GM18498 (cell line): ENCODE results near the gene GMPPA.

ENCODE experiments used
- ATAC-seq: cut with Tn5 transposase; IDR thresholded peaks from one replicate; pipeline ENCODE4 v1.9.1; 2021; ENCODE audit warnings: mild to moderate bottlenecking, moderate library complexity; ENCODE audit not compliant: unreplicated experiment

Gene GMPPA

DNA sequence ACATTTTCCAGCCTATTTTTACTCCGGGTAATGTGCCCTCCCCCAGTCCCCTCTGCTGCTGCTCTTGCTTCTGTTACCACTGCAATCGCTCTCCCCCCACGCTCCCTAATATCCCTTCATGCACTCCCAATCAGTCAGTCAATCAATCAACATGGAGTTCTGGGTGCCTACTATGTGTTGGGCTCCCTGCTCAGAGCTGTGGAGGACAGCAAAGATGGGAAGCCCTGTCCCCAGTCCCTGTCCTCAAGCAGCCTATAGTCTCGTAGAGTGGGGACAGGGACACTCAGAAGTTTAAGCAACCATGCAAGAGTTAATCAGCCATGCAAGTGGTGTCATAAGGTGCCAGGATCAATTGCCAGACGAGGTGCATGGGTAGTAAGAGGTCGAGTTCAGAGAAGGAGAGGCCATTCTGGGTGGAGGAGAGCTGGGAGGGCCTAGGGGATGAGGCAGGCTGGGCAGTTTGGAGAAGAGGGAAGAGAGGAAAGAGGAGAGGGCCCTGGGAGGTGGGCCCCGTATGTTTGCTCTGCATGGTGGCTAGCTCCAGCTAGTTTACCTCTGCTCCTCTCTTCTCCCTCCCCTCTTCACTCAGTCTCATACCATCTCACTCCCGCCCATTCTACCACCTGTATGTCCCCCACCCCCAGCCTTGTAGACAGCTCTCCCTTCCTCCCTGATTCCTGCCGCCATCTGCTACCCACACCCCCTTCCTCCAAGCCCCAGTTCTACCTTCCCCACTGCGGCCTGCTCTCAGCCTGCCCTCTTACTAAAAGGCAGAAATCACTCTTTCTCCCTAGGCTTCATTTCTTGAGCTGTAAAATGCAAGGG lies 19.5 kb downstream of the GMPPA start:
- no peak for ATAC-seq

DNA sequence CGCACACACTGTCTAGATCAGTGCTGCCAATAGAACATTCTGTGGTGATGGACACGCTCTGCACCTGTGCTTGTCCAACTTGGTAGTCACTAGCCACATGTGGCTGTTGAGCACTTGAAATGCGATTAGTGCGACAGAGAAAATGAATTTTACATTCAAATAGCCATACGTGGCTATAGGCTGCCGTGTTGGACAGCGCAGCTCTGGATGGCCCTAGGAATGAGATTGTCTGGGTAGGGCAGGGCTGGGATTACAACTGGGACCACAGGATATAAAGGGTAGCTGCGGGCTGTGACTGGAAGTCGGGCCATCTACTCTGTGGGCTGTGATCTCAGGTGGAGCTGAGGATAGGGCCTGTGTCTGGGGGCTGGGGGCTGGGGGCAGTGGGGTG lies 20.8 kb downstream of the GMPPA start:
- ATAC-seq = no peak

DNA sequence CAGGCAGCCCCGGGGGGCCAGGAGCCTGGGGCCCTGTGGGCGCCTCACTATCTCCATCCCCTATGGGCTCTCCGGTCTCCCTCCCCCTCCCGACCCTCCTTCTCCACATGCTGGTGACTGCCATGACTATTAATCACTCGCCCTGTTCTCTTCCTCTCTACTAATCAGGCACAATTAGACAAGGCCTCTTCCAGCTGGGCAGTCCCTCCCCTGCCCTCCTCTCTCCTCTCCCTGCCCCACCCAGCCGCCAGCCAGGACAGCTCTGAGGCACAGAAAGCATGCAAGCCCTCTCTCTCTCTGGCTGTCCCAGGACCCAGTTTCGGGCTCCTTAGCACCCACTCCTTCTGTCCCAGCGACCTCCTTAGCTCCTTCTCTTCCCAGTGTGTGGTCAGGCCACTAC lies 21.4 kb downstream of the GMPPA start:
- no peak for ATAC-seq

DNA sequence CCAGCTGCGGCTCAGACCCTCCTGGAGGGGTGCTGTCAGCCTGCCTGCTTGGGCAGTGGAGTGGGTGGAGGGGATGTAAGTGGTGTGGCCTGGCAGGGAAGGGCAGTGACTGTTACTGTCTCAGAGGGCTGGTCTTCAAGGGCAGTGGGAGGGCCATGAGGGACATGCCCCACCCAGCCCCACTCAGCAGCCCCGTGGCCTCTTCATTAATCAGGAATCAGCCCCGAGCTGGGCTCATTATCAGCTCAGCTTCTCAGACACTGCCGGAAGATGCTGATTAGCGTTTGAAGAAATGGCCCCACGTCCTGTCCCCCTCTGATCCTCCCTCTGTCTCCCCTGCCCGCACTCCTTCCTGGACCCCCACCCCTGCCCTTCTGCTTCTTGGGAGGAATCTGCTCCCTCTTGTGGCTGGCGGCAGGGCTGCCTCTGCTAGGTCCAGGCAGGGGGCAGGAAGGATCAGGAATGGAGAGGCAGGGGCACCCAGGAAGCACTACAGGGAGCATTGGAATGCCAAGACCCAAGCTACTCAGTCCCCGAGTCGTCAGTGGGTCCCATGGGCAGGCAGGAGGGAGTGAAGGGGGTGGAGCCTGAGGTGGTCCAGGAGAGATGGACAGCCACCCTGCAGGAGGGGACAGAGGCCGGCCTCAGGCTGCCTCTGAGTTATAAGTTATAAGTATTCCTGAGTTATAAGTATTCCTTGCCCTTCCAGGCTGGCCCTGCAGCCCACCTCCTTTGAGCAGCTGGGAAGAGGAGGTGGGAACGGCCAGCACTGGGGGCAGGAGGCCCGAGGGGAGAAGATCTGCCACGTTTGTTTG lies 22.6 kb downstream of the GMPPA start:
- ATAC-seq = no peak

DNA sequence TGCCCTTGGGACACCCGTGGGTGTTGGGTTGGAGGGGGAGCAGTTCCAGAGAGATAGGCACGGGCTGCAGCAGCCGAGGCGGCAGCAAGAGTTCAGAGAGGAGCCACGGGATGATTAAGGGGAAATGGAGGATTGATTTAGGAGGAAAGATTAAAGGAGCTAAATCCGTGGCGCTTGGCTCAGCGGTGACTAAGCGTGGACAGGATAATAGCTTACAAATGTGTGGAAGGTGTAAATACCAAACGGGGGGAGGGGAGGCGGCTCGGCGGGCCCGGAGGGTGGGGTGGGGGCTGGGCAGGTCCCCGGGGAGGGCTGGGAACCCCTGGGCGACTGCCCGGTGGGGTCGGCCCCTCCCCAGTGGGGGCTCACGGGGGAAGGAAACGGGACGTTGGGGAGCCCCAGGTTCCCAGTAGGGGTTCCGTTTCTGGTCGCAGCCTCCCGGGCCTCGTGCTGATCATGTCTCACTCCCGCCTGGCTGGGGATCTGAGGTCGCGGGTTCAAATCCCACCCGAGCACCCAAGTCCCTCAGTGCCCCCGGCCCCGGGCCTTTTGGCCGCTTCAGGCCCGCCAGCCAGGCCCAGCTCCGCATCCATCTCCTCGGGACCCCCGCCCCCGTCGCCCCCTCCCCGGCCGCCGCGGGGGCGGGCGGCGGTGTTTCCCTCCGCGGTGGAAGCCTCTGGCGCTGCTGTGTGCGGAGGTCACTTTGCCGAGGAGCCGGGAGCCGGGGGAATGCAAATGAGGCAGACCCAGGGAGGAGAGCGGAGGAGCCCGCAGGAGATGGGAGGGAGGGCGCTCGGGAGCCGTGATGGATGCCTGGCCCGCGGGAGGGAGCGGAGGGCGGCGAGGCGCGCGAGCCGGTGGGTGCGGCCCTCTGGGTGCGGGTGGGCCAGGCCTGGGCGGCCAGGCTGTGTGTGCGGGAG lies 23.7 kb downstream of the GMPPA start:
- no peak for ATAC-seq

DNA sequence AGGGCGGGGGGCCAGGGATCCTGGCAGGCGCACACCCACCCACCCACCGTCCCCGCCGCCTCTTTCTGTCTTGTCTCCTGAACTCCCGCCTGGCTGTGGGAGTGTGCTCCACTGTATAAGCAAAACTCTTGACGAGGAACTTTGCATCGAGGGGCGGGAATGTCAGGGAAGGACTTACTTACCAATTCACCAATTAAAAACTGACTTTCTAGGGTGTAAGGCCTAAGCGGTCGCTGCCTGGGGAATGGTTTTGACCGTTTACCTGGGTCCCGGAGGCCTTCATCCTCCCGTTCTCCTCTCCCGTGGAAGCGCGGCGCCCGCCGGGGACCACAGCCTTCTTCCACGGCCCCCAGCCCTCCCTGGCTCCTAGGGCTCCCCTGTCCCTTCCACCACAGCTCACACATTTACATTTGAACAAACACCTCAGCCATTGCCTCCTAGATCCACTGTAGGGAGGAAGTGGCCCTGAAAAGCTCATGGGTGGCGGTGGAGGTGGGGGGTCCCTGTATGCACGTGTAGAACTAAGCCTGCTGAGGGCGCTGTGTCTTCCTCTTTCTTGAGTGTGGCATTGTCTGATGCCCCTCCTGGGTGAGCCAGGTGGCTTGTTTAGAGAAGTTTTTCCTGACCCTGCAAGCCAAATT lies 24.5 kb downstream of the GMPPA start:
- ATAC-seq = no peak

DNA sequence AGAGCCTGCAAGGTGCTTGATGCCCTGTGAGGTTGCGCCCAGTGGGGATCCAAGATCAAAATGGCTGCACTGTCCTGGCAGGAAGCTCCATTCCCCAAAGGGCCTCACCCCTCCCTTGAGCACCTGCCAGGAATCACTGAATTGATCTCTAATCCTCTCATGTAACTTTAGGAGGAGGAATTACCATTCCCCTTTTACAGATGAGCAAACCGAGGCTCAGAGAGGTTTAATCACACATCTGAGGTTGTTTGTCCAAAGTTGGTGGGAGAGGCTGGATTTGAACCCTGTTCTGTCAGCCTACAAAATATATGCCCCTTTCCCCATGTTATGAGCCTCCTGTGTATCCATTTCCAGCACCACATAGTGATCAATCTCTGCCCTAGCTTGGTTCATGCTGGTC lies 26.1 kb downstream of the GMPPA start:
- no peak for ATAC-seq

DNA sequence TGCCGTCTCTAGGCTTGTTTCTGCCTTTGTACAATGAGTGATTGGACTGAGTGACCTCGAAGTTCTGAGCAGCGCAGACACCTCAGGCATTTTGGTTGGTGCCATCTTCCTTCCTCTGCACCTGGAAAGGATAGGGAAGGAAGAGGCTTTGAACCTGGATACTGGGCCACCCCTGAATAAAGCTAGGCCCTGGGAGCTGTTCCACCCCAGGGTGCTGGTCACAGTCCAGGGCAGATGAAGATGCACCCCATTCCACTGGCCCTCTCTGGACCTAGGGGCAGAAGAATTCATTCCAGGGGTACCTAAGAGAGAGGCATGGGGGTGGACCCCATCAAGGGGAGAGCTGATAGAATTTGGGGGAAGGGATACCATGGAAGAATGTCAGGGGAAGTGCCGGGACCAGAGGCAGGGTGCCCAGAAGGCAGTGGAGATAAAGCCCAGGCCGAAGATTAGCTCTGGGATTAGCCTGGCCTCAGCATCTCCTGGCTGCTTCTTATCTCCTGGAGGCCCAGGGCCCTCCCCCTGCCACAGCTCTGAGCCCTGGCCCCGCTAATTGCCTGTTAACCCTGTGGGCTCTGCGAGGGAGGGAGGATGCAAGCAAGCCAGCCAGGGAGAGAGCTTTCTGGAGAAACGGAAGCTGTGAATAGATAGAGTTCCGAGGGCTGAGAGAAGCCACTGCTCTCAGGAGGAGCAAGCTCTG lies 27.0 kb downstream of the GMPPA start:
- ATAC-seq = no peak

DNA sequence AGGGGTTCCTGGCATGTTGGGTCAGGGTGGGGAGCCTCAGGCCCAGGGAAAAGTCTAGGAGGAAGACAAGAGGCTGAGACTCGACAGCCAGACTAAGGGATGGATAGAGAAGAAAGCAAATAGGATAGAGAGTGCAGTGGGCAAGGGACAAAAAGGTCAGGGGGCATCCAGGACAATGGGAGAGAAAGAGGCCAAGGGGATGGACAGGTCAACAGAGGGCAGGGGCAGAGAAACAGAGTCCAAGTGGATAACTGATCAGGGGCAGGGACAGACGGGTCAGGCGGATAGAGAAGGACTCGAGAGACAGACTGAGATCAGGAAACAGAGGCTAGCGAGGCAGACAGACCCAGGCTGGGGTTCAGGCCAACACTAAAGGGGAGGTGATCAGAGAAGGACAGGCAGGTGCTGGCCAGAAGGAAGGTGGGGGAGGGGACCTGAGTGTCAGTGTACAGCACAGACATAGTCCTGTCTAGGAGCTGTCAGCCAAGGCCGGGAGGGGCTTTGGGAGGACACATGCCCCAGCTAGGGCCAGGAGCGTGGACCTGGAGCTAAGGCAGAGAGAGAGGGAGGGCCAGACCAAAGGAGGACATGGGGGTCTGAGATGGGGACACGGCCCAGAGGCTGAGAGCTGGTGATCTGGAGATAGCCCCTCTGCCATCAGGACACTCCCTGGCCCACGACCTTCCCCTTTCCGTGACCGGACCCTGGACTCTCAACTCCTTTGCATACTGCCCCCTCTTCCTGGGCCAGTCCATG lies 27.8 kb downstream of the GMPPA start:
- ATAC-seq = no peak

DNA sequence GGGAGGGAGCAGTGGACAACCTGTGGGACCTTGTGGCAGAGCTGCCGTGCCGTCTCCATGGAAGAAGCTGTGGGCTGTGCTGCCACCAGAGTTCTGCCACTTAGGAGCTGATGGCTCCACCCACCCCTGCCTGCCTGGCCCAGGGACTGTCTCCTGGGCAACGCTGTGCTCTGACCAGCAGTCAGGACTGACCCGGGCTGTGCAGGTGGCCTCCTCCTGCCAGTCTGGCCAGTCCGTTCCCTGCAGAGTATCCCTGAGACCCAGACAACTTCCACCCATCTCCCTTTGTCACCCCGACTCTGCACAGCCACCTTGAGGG lies 28.3 kb downstream of the GMPPA start:
- no peak for ATAC-seq

DNA sequence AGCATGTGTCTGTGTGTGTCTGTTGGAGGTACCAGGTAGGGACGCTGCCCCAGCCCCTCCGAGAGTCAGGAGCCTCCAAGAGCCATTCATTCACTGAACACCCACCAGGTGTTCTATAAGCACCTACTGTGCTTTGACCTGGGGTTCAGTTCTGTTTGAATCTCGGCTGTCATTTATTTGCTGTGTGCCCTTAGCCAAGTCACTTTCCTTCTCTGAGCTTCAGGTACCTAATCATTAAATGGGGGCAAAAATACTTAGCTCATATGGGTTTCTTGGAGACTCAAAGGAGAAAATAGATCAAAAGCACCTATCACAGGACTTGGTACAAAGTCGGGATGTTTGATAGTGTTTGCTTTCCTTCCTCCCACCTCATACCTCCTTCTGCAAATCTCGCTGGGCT lies 28.8 kb downstream of the GMPPA start:
- ATAC-seq = no peak

DNA sequence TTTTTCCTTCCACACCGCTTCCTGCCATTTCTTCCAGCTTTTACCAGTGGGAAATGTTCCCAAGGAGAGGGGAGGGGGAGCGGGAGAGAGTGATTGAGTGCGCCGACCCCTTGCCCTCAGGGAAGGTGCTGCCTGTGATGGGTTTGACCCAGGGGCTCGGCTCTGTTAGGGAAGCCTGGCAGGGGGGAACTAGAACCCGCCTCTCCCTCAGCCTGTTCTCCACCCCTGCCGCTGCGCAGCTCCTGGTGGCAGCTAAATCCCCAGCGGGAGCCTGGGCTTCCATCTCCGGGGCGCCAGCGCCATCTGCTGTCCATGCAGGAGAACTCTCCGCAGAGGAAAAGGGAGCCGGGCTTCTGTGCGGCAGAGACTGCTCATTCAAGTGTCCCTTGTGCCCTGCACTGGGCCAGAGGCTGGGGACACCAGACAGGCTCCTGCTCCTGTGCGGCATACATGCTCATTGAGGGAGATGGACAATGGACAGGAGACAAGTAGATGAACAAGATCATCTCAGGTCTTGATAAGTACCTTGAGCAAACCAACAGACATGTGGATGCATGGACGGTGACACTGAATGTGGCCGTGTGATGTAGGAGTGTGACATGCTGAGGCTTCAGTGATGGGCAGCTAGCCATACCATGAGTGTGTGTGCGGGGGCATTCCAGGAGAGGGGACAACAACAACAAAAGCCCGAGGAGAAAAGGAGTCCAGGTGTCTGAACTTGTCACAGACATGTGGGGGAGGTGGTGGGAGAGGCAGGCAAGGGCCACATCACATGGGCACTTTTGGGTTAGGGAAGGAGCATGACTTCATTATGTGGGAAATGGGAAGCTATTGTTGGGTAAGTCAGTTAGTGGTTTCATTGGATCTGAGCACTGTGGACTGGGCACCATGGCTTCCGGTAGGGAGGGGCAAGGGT lies 31.6 kb downstream of the GMPPA start:
- ATAC-seq = peak; percentile 88

DNA sequence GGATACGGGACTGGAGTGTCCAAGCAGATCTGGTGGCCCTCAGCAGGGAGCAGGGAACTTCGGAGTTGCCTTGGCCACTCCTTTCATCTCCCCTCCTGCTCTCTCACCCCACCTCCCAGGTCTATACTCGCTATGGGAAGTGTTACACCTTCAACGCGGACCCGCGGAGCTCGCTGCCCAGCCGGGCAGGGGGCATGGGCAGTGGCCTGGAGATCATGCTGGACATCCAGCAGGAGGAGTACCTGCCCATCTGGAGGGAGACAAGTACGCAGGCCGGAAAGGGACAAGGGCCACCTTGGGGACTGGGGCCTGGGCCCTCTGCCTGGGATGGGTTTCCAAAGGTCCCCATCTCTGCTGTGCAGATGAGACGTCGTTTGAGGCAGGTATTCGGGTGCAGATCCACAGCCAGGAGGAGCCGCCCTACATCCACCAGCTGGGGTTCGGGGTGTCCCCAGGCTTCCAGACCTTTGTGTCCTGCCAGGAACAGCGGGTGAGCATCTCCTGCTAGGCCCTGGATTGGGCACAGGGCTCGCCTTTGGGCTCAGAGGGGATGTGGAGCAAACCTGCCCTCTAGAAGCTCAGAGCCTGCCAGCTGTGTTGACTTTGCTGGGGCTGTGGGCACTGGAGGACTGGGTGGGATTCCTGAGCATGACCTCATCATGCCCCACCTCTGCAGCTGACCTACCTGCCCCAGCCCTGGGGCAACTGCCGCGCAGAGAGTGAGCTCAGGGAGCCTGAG lies 33.1 kb downstream of the GMPPA start:
- no peak for ATAC-seq

DNA sequence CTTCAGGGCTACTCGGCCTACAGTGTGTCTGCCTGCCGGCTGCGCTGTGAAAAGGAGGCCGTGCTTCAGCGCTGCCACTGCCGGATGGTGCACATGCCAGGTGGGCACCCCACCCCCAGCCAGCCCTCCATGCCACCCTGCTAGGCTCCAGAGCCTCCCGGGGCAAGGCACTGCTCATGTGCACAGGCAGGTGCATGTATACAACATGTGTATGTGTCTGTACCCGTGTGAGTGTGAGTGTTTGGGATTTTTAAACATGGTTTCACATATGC lies 33.6 kb downstream of the GMPPA start:
- no peak for ATAC-seq

DNA sequence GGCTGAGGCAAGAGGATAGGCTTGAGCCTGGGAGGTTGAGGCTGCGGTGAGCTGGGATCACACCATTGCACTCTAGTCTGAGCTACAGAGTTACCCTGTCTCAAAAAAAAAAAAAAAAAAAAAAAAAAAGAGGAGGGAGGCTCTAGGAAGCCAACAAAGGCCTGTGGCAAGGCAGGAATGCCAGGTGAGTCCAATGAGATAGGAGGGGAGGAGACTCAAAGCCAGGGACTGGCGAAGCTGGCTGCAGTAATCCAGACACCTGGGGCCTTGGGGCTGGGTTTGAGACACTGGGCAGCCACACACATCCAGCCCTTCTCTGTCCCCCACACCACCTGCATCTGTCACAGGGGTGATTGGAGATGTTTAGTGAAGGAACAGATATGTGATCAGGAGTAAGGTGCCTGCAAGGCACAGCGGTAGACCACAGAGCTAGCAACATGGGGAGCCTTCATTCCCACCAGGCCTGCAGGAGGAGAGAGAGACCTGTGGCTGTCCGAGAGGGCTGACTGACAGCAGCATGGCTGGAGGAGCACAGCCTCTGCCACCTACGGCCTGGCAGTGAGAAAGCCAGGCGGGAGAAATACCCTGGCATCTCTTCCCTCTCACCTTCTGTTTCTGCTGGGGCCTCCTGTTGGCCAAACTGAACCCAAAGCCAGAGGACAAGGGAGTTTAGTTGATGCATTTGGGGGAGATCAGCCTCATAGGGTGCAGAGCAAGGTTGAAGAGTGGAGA lies 35.4 kb downstream of the GMPPA start:
- no peak for ATAC-seq

DNA sequence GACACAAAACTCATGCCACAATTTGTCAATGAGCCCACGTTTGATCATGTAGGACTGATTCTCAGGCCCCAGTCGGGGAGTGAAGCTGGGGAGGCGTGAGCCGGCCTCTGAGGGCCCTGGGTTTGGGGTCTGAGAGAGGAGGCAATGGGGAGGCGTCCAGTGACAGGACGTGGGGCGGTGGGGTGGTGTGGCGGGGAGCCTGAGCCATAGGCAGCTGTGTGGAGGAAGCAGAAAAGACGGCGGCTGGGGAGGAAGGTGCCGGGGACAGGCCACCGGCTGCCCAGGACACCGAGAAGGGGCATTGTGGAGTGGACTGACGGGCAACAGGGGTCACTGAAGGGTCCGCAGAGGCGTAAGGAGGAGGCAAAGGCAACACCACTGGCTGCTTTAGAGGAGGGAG lies 37.7 kb downstream of the GMPPA start:
- no peak for ATAC-seq

DNA sequence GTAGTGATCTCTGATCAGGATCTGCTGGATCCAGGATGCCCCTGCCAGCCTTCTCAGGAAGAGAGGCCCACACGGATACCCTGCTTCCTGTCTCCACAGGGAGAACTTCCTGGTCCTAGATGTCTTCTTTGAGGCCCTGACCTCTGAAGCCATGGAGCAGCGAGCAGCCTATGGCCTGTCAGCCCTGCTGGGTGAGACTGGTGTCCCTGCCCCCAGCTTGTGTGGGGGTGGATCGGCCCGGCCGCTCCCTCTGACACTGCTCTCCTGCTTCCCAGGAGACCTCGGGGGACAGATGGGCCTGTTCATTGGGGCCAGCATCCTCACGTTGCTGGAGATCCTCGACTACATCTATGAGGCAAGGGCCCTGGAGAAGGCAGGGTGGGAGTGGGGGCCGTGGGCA lies 38.3 kb downstream of the GMPPA start:
- ATAC-seq = no peak
